Activated naive CD4-positive, alpha-beta T cell treated with anti-CD3 and anti-CD28 coated beads for 36 hours (primary cell): ENCODE data around the gene ANXA3. TPM values are rescaled to one million over a fixed set of nuclear protein-coding genes. Genes with fewer than 3 reads are reported as not detected.

Experiments used
- CTCF ChIA-PET: fragments of 350-600 bp; sonication (Branson Sonifier 250); formaldehyde crosslinking; loops from one replicate; lab custom pipeline; 2021; ENCODE audit warnings: antibody characterized with exemption; lab: Charles Lee
- DNase-seq: peaks from one replicate; pipeline ENCODE4 v3.0.0-alpha.2; 2020
- H3K27ac Mint-ChIP-seq: one replicate; pipeline ENCODE4 v1.8.0; 2021; ENCODE audit warnings: mild to moderate bottlenecking, mixed read lengths
- H3K27me3 Mint-ChIP-seq: one replicate; pipeline ENCODE4 v1.8.0; 2021; ENCODE audit warnings: low read depth, mixed read lengths
- H3K36me3 Mint-ChIP-seq: one replicate; pipeline ENCODE4 v1.8.0; 2021; ENCODE audit warnings: low read depth, mixed read lengths
- H3K4me1 Mint-ChIP-seq: one replicate; pipeline ENCODE4 v1.8.0; 2021; ENCODE audit warnings: low read depth, mixed read lengths
- H3K4me3 Mint-ChIP-seq: one replicate; pipeline ENCODE4 v1.8.0; 2021; ENCODE audit warnings: mild to moderate bottlenecking, moderate library complexity, mixed read lengths
- H3K9me3 Mint-ChIP-seq: one replicate; pipeline ENCODE4 v1.8.0; 2021; ENCODE audit warnings: mixed read lengths
- intact Hi-C: fragments of 100-400 bp; cut with micrococcal nuclease; formaldehyde crosslinking; loops from one replicate; pipeline ENCODE4 v1.15.1; 2023
- total RNA-seq, 2 experiments: library from RNA; stranded (reverse); gene quantifications; one replicate each; pipeline ENCODE4 v1.2.3, GENCODE V29; 2021

ANXA3 gene
- total RNA-seq, 2 experiments from 2014 or later = 1.2 to 3.0 TPM

- no peak for DNase-seq
- H3K4me3 Mint-ChIP-seq = no peak overlapping the region
- H3K27ac Mint-ChIP-seq = peak overlapping the region; percentile 84
- no peaks in the 10 kb centered on the region for H3K36me3 Mint-ChIP-seq
- peaks cover 56% of the 10 kb centered on the region for H3K4me1 Mint-ChIP-seq
- H3K27me3 Mint-ChIP-seq = no peaks in the 10 kb centered on the region
- H3K9me3 Mint-ChIP-seq = no peaks in the 10 kb centered on the region
- intact Hi-C loops = loop anchor here (2.0 to 10.0 kb wide), 8 partner anchors 20 to 1516 kb away; partner anchors contain the start of genes ANTXR2, ANXA3 and MRPL1
- CTCF ChIA-PET = interaction anchor here (0.8 to 1.4 kb wide), 5 partner anchors 8 to 280 kb away, joined by 3 to 5 read pairs (median 4); partner anchors contain the start of gene PAQR3
These were observed 107.7 kb downstream of the ANXA3 start for GRCh38 chr4:78659264-78659663.

GRCh38 chr4:78659665-78660064 is 108.1 kb downstream of the ANXA3 start:
- H3K27ac Mint-ChIP-seq = no peak overlapping the region
- CTCF ChIA-PET = interaction anchor here (0.8 kb wide), 1 partner anchor 11 kb away, joined by 3 read pairs; no protein-coding TSS in a partner anchor
- no peak for DNase-seq
- H3K27me3 Mint-ChIP-seq = no peaks in the 10 kb centered on the region
- no peaks in the 10 kb centered on the region for H3K9me3 Mint-ChIP-seq
- no peak overlapping the region for H3K4me3 Mint-ChIP-seq
- no peaks in the 10 kb centered on the region for H3K36me3 Mint-ChIP-seq
- intact Hi-C loops = loop anchor here (2.0 to 10.0 kb wide), 8 partner anchors 21 to 1515 kb away; partner anchors contain the start of genes ANTXR2, ANXA3 and MRPL1
- peaks cover 56% of the 10 kb centered on the region for H3K4me1 Mint-ChIP-seq

Other genes starting within 250 kb of the ANXA3 start
- gene BMP2K, start 224.6 kb downstream of the ANXA3 start, total RNA-seq = 10 to 100 TPM; 12.7 to 14.5 TPM